A673 (cell line): Measurements from ENCODE around the gene ZNF730. TPM values are rescaled to one million over a fixed set of nuclear protein-coding genes. Genes with fewer than 3 reads are reported as not detected.
"Not testable (repeated sequence)": the region's sequence is repeated elsewhere in the genome, so short reads cannot be mapped to it uniquely, and the experiment has no call there.

Experiments
- BruUV-seq: library from RNA; stranded (reverse); fragments of 400-500 nt; replicated peaks from 2 replicates; lab custom pipeline; 2021; lab: Mats Ljungman, UMichigan
- CTCF ChIA-PET: fragments of 300-600 bp; sonication (Branson Sonifier 250); formaldehyde crosslinking; loops from one replicate; lab custom pipeline; 2022; ENCODE audit warnings: antibody characterized with exemption; lab: Charles Lee
- POLR2A ChIA-PET: fragments of 300-600 bp; sonication (Branson Sonifier 250); formaldehyde crosslinking; loops from one replicate; lab custom pipeline; 2022; ENCODE audit warnings: antibody characterized with exemption; ENCODE audit not compliant: low non-redundant PET; lab: Charles Lee
- DNase-seq: peaks from one replicate; pipeline ENCODE4 v3.0.0-alpha.2; 2015; ENCODE audit warnings: low spot score
- H3K27ac ChIP-seq: fragments of 200-600 bp; sonication (generic); 2 replicates; pipeline ENCODE4 v1.5.1; 2016; ENCODE audit warnings: mixed run types, low read depth, mild to moderate bottlenecking, mixed read lengths, antibody characterized with exemption, low read length; ENCODE audit not compliant: poor library complexity, severe bottlenecking
- H3K27me3 ChIP-seq: fragments of 200-600 bp; sonication (generic); replicated peaks from 2 replicates; pipeline ENCODE4 v1.6.1; 2017; ENCODE audit warnings: mixed run types, low read depth, mild to moderate bottlenecking, mixed read lengths, antibody characterized with exemption, low read length; ENCODE audit not compliant: insufficient read depth, poor library complexity
- H3K36me3 ChIP-seq: fragments of 200-600 bp; sonication (generic); 2 replicates; pipeline ENCODE4 v1.6.1; 2016; ENCODE audit warnings: mixed run types, mild to moderate bottlenecking, mixed read lengths, antibody characterized with exemption, low read length; ENCODE audit not compliant: insufficient read depth, poor library complexity, severe bottlenecking
- H3K4me1 ChIP-seq: fragments of 200-600 bp; sonication (generic); 2 replicates; pipeline ENCODE4 v1.6.1; 2017; ENCODE audit warnings: mixed run types, mild to moderate bottlenecking, mixed read lengths, antibody characterized with exemption, low read length; ENCODE audit not compliant: insufficient read depth, poor library complexity, severe bottlenecking
- H3K4me3 ChIP-seq: fragments of 200-600 bp; sonication (generic); 2 replicates; pipeline ENCODE4 v1.5.1; 2016; ENCODE audit warnings: low read depth, mixed run types, mild to moderate bottlenecking, mixed read lengths, low read length; ENCODE audit not compliant: poor library complexity, severe bottlenecking
- H3K9me3 ChIP-seq: fragments of 200-600 bp; sonication (generic); 2 replicates; pipeline ENCODE4 v1.6.1; 2016; ENCODE audit warnings: mixed run types, low read depth, mild to moderate bottlenecking, mixed read lengths, antibody characterized with exemption, low read length; ENCODE audit not compliant: poor library complexity, severe bottlenecking
- CTCF ChIP-seq: fragments of 300-800, 200-600 bp; sonication (generic); conservative IDR thresholded peaks from 2 replicates; pipeline ENCODE4 v1.5.1; 2017; ENCODE audit warnings: low read depth, mild to moderate bottlenecking, antibody characterized with exemption, low read length, moderate library complexity, mixed read lengths
- EZH2 ChIP-seq: fragments of 200-600 bp; sonication (generic); IDR thresholded peaks from 2 replicates; pipeline ENCODE4 v1.6.1; 2017; ENCODE audit warnings: borderline replicate concordance, low read depth, mild to moderate bottlenecking, mixed read lengths, antibody characterized with exemption, low read length; ENCODE audit not compliant: poor library complexity, severe bottlenecking
- intact Hi-C: fragments of 100-400 bp; cut with micrococcal nuclease; formaldehyde crosslinking; loops from one replicate; pipeline ENCODE4 v1.10.0; 2022; ENCODE audit not compliant: unreplicated experiment
- total RNA-seq: library from RNA; stranded (reverse); gene quantifications from 2 replicates; pipeline ENCODE4 v1.2.3, GENCODE V29; 2021

ZNF730 gene
- total RNA-seq, 1 experiment from 2014 or later: 8.7 TPM

- Histone ChIP-seq H3K27ac (peak overlapping the region; percentile 95), H3K9me3 (peaks cover 11% of the 10 kb centered on the region), H3K4me3 (peak overlapping the region; percentile 73), H3K27me3 (no peaks in the 10 kb centered on the region), H3K36me3 (no peaks in the 10 kb centered on the region), H3K4me1 (no peaks in the 10 kb centered on the region)
- intact Hi-C loops: no loop called here
- no TSS peak for BruUV-seq
- ChIA-PET CTCF (no interaction called here), POLR2A (no interaction called here)
- peak; percentile 78 for DNase-seq
- TF ChIP-seq CTCF (no peak), EZH2 (no peak)
Observed at GRCh38 chr19:23075031-23075733, 41.6 kb upstream of the ZNF730 start.

GRCh38 chr19:23077776-23078175, 39.0 kb upstream of the ZNF730 start:
- H3K4me3 ChIP-seq, H3K4me1 ChIP-seq, H3K36me3 ChIP-seq, H3K27me3 ChIP-seq, POLR2A ChIA-PET, H3K27ac ChIP-seq, intact Hi-C loops, CTCF ChIA-PET, DNase-seq, BruUV-seq: not testable (repeated sequence)
- H3K9me3 ChIP-seq: peaks cover 25% of the 10 kb centered on the region

GRCh38 chr19:23093832-23094231, 23.0 kb upstream of the ZNF730 start:
- intact Hi-C loops: no loop called here
- TF ChIP-seq EZH2 (no peak), CTCF (no peak)
- H3K9me3 ChIP-seq: peaks cover 37% of the 10 kb centered on the region
- H3K4me3 ChIP-seq: no peak overlapping the region
- no TSS peak for BruUV-seq
- no peak for DNase-seq
- ChIA-PET POLR2A (no interaction called here), CTCF (no interaction called here)
- no peaks in the 10 kb centered on the region for H3K4me1 ChIP-seq
- no peak overlapping the region for H3K27ac ChIP-seq
- no peaks in the 10 kb centered on the region for H3K27me3 ChIP-seq
- peaks cover 20% of the 10 kb centered on the region for H3K36me3 ChIP-seq

- H3K36me3 ChIP-seq: peaks cover 23% of the 10 kb centered on the region
- TF ChIP-seq CTCF (no peak), EZH2 (no peak)
- H3K27me3 ChIP-seq: no peaks in the 10 kb centered on the region
- BruUV-seq: no TSS peak
- POLR2A ChIA-PET: no interaction called here
- no peak overlapping the region for H3K4me3 ChIP-seq
- no peak for DNase-seq
- no peak overlapping the region for H3K27ac ChIP-seq
- intact Hi-C loops: no loop called here
- CTCF ChIA-PET: no interaction called here
- peaks cover 22% of the 10 kb centered on the region for H3K9me3 ChIP-seq
- no peaks in the 10 kb centered on the region for H3K4me1 ChIP-seq
Observed at GRCh38 chr19:23095418-23095817, 21.4 kb upstream of the ZNF730 start.
